ENCODE results near the gene RPS6KA3. TPM values are rescaled to one million over a fixed set of nuclear protein-coding genes. Genes with fewer than 3 reads are reported as not detected.
A peak's percentile ranks its signal among the peaks of the same experiment; 100 is the strongest.

The RPS6KA3 gene
- total RNA-seq, 3 donors from 2014 or later (not counting 1 experiment from before 2014, with no cell fraction given): 62.1 to 82.9 (median 79.4) TPM

GRCh38 chrX:20204351-20204750 is 62.4 kb downstream of the RPS6KA3 start:
- Histone ChIP-seq H3K27ac (ENCODE audit: low read length) (no peak overlapping the region), H3K9me3 (ENCODE audit: control insufficient read depth, insufficient read depth, low read length) (no peaks in the 10 kb centered on the region), H3K27me3 (ENCODE audit: control insufficient read depth, insufficient read depth, low read length) (no peaks in the 10 kb centered on the region), H3K4me1 (ENCODE audit: control insufficient read depth, insufficient read depth, low read length) (peaks cover 4% of the 10 kb centered on the region), H3K4me3 (ENCODE audit: low read length) (no peak overlapping the region), H3K36me3 (ENCODE audit: control insufficient read depth, insufficient read depth, low read length) (peaks cover 16% of the 10 kb centered on the region)
- 10% methylated on average over 2 of the region's 6 CpGs for WGBS (ENCODE audit: insufficient coverage)
- Mint-ChIP-seq H3K36me3 (peaks cover 5% of the 10 kb centered on the region), H3K4me3 (no peak overlapping the region), H3K27ac (peak overlapping the region; percentile 63 to 65), H3K9me3 (no peaks in the 10 kb centered on the region), H3K27me3 (ENCODE audit: low read depth in 2 of 2) (peaks cover 0 to 6% of the 10 kb centered on the region in 2 donors), H3K4me1 (peaks cover 8 to 21% of the 10 kb centered on the region in 2 donors)
- DNase-seq (peak in 1 of 2 donors; percentile 26), ATAC-seq (no peak)
- no peak for TF ChIP-seq CTCF (IDR thresholded peaks at IDR 0.05)
- intact Hi-C loops (cut with micrococcal nuclease): no loop called here

DNA sequence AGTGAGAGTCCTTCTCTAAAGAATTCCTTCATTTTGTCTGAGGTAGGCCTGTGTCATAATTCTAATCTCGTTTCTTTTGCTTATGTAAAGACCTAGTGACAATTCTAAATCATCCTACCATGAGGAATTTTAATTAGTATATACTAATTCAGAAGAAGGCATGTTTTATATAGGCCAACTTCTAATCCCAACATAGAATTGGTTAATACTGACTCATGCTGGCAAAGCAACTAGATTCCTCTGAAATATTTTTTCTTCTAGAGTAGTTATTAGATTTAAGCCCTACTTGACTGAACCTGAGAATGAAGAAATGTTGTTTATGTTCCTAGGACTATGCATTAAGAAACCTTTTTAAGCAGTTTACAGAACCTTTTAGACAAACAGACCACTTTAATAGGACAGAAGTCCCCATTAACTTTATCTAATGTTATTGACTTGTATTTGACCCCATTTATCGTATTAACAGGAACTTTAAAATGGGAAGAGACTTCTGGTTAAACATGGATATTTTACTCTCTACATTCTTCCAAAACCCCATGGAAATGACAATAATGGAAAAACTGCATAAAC is 69.0 kb downstream of the RPS6KA3 start:
- H3K36me3 Mint-ChIP-seq: peaks cover 4% of the 10 kb centered on the region
- no peak for DNase-seq
- no peaks in the 10 kb centered on the region for H3K9me3 Mint-ChIP-seq
- peak overlapping the region; percentile 43 to 78 for H3K27ac Mint-ChIP-seq
- peaks cover 15 to 24% of the 10 kb centered on the region in 2 donors for H3K4me1 Mint-ChIP-seq
- no peaks in the 10 kb centered on the region for H3K27me3 ChIP-seq (ENCODE audit: control insufficient read depth, insufficient read depth, low read length)
- no peaks in the 10 kb centered on the region for H3K9me3 ChIP-seq (ENCODE audit: control insufficient read depth, insufficient read depth, low read length)
- H3K4me3 Mint-ChIP-seq: no peak overlapping the region
- no peak for TF ChIP-seq CTCF (IDR thresholded peaks at IDR 0.05)
- no peak for ATAC-seq
- H3K36me3 ChIP-seq (ENCODE audit: control insufficient read depth, insufficient read depth, low read length): peaks cover 7% of the 10 kb centered on the region
- no peaks in the 10 kb centered on the region for H3K4me1 ChIP-seq (ENCODE audit: control insufficient read depth, insufficient read depth, low read length)
- no peak overlapping the region for H3K4me3 ChIP-seq (ENCODE audit: low read length)
- no CpG with 5 or more reads among the region's 2 CpGs for WGBS (ENCODE audit: insufficient coverage)
- intact Hi-C loops (cut with micrococcal nuclease): no loop called here
- H3K27me3 Mint-ChIP-seq (ENCODE audit: low read depth in 2 of 2): peaks cover 0 to 10% of the 10 kb centered on the region in 2 donors
- H3K27ac ChIP-seq (ENCODE audit: low read length): no peak overlapping the region

DNA sequence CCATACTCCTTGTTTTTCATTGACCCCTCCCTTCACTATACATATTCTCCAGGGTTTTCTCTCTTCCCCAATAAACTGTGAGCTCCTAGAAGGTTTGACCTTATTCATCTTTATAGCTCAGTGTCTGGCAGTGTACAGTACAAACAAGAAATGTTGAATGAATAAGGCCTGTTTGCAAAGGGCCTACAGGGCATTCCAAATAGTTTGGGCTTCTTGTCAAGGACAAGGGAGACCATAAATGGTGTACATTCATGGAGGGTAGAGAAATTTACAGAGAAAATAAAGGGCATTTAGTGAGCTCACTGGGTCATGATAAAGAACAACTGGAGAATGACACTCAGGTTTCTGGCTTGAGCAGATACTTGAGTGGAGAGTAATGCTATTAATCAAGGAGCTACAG is 77.5 kb downstream of the RPS6KA3 start:
- no peaks in the 10 kb centered on the region for H3K4me1 ChIP-seq (ENCODE audit: control insufficient read depth, insufficient read depth, low read length)
- no peak overlapping the region for H3K4me3 Mint-ChIP-seq
- DNase-seq (no peak), ATAC-seq (no peak)
- no peak for TF ChIP-seq CTCF (IDR thresholded peaks at IDR 0.05)
- H3K36me3 Mint-ChIP-seq: no peaks in the 10 kb centered on the region
- H3K27me3 Mint-ChIP-seq (ENCODE audit: low read depth in 2 of 2): no peaks in the 10 kb centered on the region
- peaks cover 26% of the 10 kb centered on the region for H3K36me3 ChIP-seq (ENCODE audit: control insufficient read depth, insufficient read depth, low read length)
- no peaks in the 10 kb centered on the region for H3K9me3 ChIP-seq (ENCODE audit: control insufficient read depth, insufficient read depth, low read length)
- H3K27ac Mint-ChIP-seq: peak overlapping the region in 1 of 2 donors; percentile 25
- intact Hi-C loops (cut with micrococcal nuclease): no loop called here
- no peaks in the 10 kb centered on the region for H3K27me3 ChIP-seq (ENCODE audit: control insufficient read depth, insufficient read depth, low read length)
- no peak overlapping the region for H3K4me3 ChIP-seq (ENCODE audit: low read length)
- no peak overlapping the region for H3K27ac ChIP-seq (ENCODE audit: low read length)
- no peaks in the 10 kb centered on the region for H3K4me1 Mint-ChIP-seq
- no peaks in the 10 kb centered on the region for H3K9me3 Mint-ChIP-seq

All from natural killer cell (primary cell).